ENCODE data around the gene ARL4A. TPM values are rescaled to one million over a fixed set of nuclear protein-coding genes. Genes with fewer than 3 reads are reported as not detected.
"Not testable (repeated sequence)": the region's sequence is repeated elsewhere in the genome, so short reads cannot be mapped to it uniquely, and the experiment has no call there.

Gene ARL4A
- total RNA-seq, 4 donors from 2014 or later, result 34.9 to 69.5 (median 45.0) TPM

GRCh38 chr7:12670000-12670729 is 17.3 kb upstream of the ARL4A start:
- TF ChIP-seq EP300 (IDR thresholded peaks at IDR 0.05), result peak; percentile 73
- no peak for TF ChIP-seq CTCF (IDR thresholded peaks at IDR 0.05)
- TF ChIP-seq POLR2AphosphoS5 (IDR thresholded peaks at IDR 0.05), result peak; percentile 97
- no peak for TF ChIP-seq POLR2A (IDR thresholded peaks at IDR 0.05)
- no peak overlapping the region for H3K4me3 ChIP-seq
- no peaks in the 10 kb centered on the region for H3K9me3 ChIP-seq
- H3K27ac ChIP-seq, result peak overlapping the region; percentile 77 to 92 (median 80)
- H3K4me1 ChIP-seq, result peaks cover 0 to 52% (median 16%) of the 10 kb centered on the region in 3 donors
- peak; percentile 93 for ATAC-seq
- H3K36me3 ChIP-seq, result no peaks in the 10 kb centered on the region
- WGBS, 2 donors (ENCODE audit: low coverage in 1 of 2), result 13 to 29% methylated on average over 1 of the region's 1 CpG
- H3K27me3 ChIP-seq, result no peaks in the 10 kb centered on the region

GRCh38 chr7:12670743-12671520 is 16.5 kb upstream of the ARL4A start:
- H3K27ac ChIP-seq, result peak overlapping the region; percentile 77 to 88 (median 80)
- peaks cover 0 to 50% (median 16%) of the 10 kb centered on the region in 3 donors for H3K4me1 ChIP-seq
- H3K27me3 ChIP-seq, result no peaks in the 10 kb centered on the region
- H3K36me3 ChIP-seq, result no peaks in the 10 kb centered on the region
- no peak for TF ChIP-seq CTCF (IDR thresholded peaks at IDR 0.05)
- TF ChIP-seq POLR2A (IDR thresholded peaks at IDR 0.05), result no peak
- TF ChIP-seq POLR2AphosphoS5 (IDR thresholded peaks at IDR 0.05), result no peak
- no peak for TF ChIP-seq EP300 (IDR thresholded peaks at IDR 0.05)
- WGBS, 2 donors (ENCODE audit: low coverage in 1 of 2), result 48 to 63% methylated on average over 5 to 6 of the region's 6 CpGs
- ATAC-seq, result no peak
- H3K9me3 ChIP-seq, result peaks cover 0 to 6% (median 0%) of the 10 kb centered on the region in 3 donors
- H3K4me3 ChIP-seq, result no peak overlapping the region

GRCh38 chr7:12673436-12673835 is 14.0 kb upstream of the ARL4A start:
- not testable (repeated sequence) for ATAC-seq, H3K4me3 ChIP-seq, H3K27me3 ChIP-seq, H3K36me3 ChIP-seq, H3K27ac ChIP-seq
- H3K9me3 ChIP-seq, result peaks cover 0 to 16% (median 0%) of the 10 kb centered on the region in 3 donors
- 74 to 80% methylated on average over 1 to 4 of the region's 7 CpGs for WGBS, 2 donors (ENCODE audit: low coverage in 1 of 2)
- H3K4me1 ChIP-seq, result peaks cover 0 to 31% (median 10%) of the 10 kb centered on the region in 3 donors

DNA sequence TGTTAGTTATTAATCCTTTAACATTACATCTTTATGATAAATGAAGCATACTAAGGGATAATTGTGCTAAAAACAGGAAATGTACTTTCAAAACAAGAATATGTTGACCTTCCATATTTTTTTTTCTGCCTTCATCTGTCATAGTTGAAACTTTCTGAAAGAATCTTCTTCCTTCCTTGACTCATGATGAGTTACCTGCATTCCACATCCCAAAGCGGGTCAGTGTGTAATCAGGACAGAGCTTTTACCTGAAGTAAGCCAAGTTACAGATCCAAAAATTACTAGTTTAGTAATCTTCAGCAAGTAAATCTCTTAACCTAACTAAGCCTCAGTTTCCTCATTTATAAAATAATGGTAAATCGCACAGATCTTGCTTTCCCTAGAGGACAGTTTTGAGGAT is 13.4 kb upstream of the ARL4A start:
- no peak for ATAC-seq
- H3K36me3 ChIP-seq, result no peaks in the 10 kb centered on the region
- TF ChIP-seq POLR2AphosphoS5 (IDR thresholded peaks at IDR 0.05) (no peak), POLR2A (IDR thresholded peaks at IDR 0.05) (no peak), CTCF (IDR thresholded peaks at IDR 0.05) (no peak), EP300 (IDR thresholded peaks at IDR 0.05) (no peak)
- H3K4me1 ChIP-seq, result peaks cover 0 to 25% (median 8%) of the 10 kb centered on the region in 3 donors
- no peak overlapping the region for H3K27ac ChIP-seq
- H3K4me3 ChIP-seq, result no peak overlapping the region
- peaks cover 0 to 16% (median 0%) of the 10 kb centered on the region in 3 donors for H3K9me3 ChIP-seq
- H3K27me3 ChIP-seq, result no peaks in the 10 kb centered on the region
- 95 to 100% methylated on average over 2 of the region's 2 CpGs for WGBS, 2 donors (ENCODE audit: low coverage in 1 of 2)

GRCh38 chr7:12674861-12675260 is 12.6 kb upstream of the ARL4A start:
- WGBS, 2 donors (ENCODE audit: low coverage in 1 of 2), result 83 to 86% methylated on average over 4 of the region's 4 CpGs
- H3K27me3 ChIP-seq, result no peaks in the 10 kb centered on the region
- no peak overlapping the region for H3K27ac ChIP-seq
- peaks cover 0 to 17% (median 4%) of the 10 kb centered on the region in 3 donors for H3K4me1 ChIP-seq
- H3K4me3 ChIP-seq, result no peak overlapping the region
- ATAC-seq, result no peak
- TF ChIP-seq CTCF (IDR thresholded peaks at IDR 0.05), result peak in 1 of 4 experiments; percentile 35
- TF ChIP-seq POLR2AphosphoS5 (IDR thresholded peaks at IDR 0.05), result no peak
- no peak for TF ChIP-seq EP300 (IDR thresholded peaks at IDR 0.05)
- H3K36me3 ChIP-seq, result no peaks in the 10 kb centered on the region
- H3K9me3 ChIP-seq, result peaks cover 0 to 16% (median 0%) of the 10 kb centered on the region in 3 donors
